ENCODE results near the gene NPAS3.

DNA sequence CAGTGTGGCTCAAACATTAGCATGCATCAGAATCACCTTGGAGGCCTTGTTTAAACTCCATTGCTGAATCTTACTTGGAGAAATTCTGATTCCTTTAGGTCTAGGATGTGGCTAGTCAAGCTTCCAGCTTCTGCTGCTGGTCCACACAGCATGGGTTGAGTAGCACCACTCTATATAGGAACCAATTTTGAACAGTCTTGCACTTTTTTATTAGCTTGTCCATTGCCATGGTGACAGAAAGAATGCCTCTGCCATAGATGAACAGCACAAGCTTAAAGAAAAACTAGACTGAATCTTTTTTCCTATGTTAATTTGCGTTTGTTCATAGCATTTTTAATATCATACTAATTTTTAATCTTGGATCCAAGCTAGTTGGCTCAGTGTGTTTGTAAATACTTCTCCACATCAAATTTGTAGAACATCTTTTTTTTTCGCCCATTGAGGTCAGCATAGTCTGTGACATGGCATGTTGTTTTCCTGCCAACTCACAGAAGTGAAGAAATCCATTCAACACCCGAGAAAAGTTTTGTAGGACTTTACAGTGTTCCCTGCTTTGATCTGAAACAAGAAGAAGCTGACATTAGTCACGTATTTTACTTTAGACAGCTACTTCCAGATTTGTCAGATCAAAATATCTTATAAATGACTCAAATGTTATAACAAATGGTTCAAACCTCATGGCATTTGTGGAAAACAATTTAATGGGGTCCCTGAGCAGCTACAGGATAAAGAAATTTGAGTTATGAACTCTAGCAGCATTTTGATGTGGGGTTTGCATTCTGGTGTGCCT, 573.4 kb downstream of the NPAS3 start:
- TF ChIP-seq, protein P1, sequence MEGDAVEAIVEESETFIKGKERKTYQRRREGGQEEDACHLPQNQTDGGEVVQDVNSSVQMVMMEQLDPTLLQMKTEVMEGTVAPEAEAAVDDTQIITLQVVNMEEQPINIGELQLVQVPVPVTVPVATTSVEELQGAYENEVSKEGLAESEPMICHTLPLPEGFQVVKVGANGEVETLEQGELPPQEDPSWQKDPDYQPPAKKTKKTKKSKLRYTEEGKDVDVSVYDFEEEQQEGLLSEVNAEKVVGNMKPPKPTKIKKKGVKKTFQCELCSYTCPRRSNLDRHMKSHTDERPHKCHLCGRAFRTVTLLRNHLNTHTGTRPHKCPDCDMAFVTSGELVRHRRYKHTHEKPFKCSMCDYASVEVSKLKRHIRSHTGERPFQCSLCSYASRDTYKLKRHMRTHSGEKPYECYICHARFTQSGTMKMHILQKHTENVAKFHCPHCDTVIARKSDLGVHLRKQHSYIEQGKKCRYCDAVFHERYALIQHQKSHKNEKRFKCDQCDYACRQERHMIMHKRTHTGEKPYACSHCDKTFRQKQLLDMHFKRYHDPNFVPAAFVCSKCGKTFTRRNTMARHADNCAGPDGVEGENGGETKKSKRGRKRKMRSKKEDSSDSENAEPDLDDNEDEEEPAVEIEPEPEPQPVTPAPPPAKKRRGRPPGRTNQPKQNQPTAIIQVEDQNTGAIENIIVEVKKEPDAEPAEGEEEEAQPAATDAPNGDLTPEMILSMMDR (conservative IDR thresholded peaks at IDR 0.05 in 1 of 2, IDR thresholded peaks at IDR 0.05 in 1 of 2; ENCODE audit: low read depth in 1 of 2, low read length in 2 of 2) = no peak
- TF ChIP-seq EZH2 (IDR thresholded peaks at IDR 0.05; ENCODE audit: low read length, missing control alignments) = no peak
